GM18508 (cell line): ENCODE data around the gene CCT5.

Source experiments
- ATAC-seq: cut with Tn5 transposase; IDR thresholded peaks from one replicate; pipeline ENCODE4 v1.9.1; 2021; ENCODE audit warnings: moderate number of reproducible peaks; ENCODE audit not compliant: insufficient read depth, unreplicated experiment

Gene CCT5

DNA sequence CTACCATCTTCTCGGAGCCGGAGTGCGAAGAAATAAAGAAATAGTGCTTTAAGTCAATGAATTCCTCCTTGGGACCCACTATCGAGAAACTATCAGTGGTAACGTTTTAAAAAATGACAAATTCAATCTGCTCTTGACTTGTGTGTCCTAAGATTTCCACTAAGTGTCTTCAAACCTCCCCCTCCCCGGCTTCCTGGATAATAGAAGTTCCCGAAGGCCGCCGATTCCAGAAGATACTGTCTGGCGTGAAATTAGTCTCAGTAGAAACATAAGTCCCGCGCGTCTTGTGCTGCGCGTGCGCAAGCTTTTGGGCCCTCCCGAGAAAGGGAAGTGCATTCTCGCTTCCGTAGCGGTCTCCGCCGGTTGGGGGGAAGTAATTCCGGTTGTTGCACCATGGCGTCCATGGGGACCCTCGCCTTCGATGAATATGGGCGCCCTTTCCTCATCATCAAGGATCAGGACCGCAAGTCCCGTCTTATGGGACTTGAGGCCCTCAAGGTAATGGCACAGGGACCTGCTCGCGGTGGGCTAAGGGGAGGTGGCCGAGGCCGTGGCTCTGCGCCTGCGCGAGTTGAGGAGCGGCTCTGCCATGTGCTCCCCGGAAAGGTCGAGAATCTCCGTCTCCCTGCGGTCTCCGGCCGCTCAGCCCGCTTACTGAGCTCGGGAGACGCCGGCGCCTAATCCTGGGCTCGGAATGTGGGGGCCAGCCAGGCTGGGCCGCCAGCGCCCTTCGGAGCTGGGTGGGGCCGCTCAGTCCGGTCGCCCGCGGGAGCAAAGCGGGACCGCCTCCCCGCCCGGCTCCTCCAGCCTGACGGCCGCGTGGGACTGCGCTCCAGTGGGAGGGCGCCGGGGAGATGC, at the start of gene CCT5:
Gene CCT5, plus strand, starts transcription at position 333 of the 858 bp plus-strand sequence. Its CDS starts 61 bp downstream, at position 394.
- ATAC-seq, result peak; percentile 76

DNA sequence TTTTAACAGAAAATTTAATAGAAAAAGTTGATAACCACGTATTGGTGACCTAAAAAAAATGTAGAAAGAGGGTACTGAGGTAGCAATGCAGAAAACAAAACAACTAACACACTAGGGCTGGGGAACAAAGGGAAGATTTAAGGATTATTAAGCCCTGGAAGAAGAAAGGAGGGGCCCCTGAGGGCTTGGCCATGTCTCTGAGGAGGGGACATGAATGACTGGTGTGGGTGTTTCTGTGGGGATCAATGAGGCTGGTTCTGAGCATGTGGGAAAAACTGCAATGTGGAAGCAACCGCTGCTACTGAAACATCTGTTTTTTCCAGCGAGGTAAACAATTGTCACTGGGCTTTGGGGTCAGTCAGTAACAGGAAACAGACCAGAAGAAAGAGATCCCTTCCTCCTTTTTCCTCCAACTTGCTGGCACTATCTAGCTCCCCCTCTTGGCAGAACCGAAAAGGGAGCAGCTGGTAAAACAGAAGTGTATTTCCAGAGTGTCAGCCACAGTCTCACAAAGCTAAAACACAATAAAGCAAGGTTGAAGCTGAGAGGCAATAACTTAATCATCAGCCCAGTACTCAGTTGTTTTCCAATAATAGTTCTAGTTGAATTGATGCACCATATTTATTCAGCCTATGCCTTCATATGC, 48.7 kb upstream of the CCT5 start:
- ATAC-seq, result no peak

DNA sequence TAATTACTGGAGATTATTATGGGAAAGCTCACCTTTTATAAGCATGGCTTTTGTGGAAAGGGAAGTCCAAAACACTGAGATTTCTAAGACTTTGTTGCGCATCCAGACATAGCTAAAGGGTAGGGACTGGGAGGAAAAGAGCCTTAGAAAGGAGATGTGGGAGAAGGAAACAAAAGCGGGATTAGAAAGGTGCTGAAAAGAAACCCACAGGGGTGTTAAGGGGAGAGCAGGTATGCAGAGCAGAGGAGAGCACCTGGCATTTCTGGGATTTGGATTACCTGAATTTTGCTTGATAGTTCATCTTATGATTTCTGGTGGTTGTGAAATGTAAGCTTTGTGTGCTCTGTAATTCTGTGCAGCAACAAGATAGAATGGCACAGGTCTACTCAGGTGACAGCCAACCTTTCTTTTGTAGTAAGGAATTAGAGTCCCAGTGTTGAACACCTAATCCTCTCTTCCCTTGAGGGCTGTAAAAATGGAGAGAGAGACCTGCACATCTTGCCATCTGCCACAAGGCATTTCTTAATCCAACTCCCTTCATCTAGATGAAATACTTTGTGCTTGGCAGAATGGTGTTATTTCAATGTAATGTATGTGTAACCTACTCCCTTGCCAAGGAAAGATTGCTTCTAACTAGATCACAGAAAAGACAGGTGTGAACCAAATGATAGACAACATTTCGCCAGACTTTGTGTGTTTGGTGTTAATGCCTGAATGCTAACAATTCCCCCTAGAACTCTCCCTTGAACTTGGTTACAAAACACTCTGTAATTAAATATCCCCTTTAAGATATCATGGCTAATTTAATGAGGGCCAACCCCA, 47.8 kb upstream of the CCT5 start:
- ATAC-seq, result no peak

DNA sequence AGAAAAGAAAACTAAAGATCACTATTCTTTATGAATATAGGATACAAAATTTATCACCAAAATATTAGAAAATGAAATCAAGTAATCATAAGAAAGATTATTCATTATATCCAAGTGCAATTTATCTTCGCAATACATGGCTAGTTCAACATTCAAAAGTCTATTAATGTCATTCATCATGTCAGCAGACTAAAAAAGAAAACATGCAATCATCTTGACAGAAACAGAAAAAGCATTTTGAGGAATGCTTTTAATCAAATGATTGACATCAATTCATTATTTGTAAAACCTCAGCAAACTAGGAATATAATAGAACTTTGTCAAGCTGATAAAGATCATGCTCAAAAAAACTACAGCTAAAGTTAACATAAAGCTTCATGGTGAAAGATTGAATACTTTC, 41.1 kb upstream of the CCT5 start:
- ATAC-seq, result no peak

DNA sequence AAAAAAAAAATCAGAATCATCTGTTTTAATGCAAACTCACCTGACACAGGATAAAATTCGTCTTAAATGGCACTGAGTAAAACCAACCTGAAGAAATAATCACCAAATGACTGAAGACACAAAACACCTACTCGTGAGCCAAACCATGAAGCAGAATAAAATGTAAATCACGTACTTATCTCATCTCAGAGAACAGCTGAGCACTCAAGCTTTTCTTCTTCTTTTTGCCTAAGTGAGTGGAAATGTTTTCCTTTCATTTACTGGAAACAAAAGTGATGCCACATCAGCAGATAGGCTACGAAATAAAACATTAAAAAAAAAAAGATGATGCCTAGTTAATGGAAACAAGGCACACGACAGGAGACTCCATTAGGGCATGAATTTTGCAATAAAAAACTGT, 36.8 kb upstream of the CCT5 start:
- ATAC-seq, result no peak

DNA sequence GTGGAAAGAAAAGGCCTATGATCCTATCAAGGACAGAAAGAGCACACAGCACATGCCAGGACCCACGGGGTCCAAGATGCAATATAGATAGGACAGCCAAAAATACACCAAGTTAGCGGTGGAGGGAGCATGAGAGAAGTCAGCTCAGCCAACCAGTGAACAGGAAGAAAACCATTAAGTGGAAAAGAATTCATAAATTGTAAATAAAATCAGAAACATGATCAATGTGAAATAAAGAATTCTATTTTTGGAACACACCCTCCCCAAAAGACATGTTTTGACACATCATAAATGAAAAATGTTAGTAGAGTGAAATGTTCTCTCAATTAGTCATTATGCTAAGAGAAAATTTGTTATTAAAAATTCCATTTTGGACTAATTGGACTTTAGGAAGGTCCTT, 36.0 kb upstream of the CCT5 start:
- no peak for ATAC-seq

DNA sequence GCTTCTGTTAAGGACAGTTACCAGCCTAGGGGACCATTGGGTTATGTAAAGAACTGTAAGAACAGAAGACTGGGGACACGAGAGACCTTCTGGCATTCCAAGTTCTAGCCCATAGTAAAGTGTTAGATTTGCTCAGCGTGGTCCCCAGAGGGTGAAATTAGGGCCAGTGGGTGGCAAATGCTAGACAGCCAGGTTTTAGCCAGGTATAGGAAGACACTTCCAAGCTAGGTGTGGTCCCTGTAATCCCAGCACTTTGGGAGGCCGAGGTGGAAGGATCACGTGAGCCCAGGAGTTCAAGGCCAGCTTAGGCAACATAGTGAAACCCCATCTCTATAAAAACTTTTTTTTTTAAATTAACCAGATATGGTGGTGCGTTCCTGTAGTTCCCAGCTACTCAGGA, 34.7 kb upstream of the CCT5 start:
- no peak for ATAC-seq

DNA sequence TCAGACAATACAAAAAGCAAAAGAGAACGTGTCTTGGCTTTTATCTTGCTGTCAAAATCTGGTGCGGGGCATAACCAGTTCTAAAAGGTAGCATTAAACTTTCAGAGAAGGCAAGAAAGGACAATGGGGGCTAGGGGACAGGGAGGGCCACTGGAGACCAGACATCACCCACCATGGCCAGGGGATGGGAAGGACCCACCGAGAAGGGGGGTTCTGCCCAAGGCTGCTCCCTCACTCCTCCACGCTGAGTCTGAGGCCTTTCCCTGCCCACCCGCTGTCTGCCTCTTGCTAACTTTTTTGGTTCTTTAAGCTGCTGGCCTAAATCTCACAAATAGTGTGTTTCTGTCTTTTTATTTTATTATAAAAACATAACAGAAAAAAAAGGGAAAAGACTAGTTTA, 34.0 kb upstream of the CCT5 start:
- ATAC-seq, result no peak

DNA sequence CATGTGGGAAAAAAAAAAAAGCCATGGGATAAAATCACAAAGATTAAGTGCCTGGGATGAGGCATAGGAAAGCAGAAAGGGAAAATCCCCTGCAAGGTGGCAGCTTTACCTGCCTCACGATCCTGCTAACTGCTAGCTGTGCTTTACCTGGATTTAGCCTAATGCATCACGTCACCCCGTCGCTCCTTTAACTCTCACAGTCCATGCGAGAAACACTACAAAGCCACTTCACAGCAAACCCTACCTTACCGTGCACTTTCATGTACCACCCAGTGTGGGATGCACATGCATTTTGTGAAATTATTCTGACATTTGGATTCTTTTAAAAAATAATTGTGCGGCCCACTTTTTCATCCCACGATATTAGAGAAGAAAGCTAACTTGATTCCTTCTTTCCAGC, 31.4 kb upstream of the CCT5 start:
- no peak for ATAC-seq

DNA sequence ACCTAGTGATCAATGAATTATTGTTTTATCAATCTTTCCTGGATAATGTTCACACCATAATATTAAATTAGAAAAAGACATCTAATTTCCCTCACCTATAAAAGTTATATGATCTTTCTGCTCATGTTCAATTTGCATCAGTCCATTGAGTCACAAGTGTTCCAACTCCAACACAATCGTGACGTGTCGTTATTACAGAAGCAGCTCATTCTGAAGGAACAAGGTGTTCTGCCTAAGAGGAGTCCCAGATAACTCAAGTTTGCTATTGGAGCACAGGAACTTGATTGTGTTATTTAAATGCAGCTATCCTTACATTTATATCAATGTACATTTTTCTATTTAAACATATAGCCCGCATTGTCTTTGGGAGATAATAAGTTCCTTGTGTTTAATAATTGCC, 31.0 kb upstream of the CCT5 start:
- ATAC-seq, result no peak

DNA sequence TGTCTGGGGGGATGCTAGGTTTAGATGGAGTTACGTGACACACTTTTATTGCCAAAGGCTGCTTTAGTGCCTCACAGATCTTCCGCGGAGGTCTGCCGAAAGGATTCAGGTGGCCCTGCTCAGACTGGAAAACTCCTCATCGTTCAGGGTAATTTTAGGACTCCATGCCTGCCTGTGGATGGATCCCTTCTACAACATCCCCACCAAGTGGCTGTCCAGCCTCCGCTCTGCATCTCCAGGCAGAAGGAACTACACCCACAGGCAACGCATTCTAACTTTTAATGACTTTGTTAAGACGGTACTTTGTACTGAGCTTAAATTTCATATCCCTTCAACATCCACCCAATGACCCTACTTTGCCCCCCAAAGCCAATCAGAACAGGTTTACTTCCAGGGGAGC, 29.8 kb upstream of the CCT5 start:
- no peak for ATAC-seq

DNA sequence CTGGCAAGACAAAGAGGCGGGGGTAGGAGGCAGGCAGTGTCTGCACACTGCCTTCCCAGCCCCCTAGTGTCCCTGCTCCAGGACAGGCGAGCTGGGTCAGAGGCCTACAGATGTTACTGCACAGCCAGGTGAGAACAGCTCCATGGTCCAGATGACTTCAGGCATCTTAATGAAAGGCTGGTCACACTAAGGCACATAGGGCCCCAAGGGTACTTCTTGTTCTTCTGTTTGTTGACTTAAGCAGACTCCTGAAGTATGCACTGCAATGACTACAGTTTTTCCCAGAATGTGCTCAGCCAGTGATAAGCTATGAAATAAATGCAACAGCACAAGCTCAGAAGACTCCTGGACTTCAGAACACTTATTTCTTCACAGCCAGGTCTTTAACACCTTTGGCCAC, 27.8 kb upstream of the CCT5 start:
- no peak for ATAC-seq

DNA sequence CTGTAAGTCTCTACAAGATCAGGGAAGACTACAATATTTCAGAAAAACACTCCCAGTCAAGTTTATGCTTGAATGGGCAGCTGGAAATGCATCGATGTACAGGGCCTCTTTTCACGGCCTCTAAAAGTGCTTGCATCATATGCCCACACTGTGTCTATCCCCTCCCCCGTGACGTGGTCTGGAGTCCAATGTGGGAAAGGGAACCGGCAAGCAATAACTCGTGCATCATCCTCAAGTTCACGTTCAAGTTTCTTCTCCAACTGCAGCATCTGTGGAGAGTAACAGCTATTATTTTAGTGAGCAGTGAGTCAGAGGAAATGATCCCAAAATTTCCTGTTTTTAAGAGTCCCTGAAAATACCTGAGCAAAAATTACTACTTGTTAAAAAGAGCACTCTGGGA, 22.7 kb upstream of the CCT5 start:
- no peak for ATAC-seq

DNA sequence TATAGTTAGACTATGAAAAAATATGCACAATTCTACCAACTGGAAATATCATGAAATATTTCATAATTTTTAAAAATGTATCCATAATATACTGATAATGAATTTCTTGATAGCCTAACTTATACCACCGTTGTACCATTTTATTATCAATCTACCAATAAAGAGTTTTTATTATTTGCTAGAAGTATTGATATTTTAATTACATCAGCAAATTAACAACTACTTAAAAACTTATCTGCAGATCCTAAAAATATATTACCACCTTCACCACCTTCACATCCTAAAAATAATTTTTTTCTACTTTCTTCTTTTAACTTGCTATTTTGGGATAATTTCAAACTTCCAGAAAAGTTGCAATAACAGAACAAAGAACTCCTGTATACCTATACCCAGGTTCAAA, 21.8 kb upstream of the CCT5 start:
- ATAC-seq, result no peak

DNA sequence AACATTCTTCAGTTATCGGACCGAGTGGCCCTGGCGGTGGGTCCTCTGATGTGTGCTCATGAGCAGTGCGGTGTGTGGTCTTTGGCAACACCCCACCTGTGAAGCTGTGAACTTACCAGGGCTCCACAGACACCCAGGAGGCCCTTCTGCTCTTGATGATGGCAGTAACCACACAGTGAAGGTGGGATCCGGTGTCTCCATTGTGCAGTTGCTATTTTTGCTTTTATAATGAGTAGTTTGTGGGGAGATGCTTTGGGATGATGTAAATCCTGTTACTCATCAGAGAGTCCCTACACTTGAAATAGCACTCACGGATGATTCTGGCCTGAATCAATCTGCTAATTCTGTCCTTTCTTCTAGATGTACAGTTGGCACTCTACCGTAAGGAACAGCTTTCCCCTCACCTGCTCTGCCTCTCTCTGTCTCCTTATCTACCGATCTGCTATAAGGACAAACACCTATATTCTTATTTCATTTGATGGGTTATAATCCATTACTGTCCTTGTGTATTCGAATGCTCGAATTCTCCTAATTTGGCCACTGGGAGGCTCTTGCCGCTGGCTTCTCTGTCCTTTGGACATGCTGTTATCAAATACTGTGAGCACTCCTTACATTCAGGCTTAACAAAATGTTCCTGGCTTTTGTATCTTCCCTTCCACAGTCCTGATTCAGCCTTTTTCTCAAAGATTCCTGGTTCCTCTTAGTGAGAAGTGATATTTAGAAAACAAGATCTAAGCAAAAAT, 20.6 kb upstream of the CCT5 start:
- ATAC-seq, result no peak

DNA sequence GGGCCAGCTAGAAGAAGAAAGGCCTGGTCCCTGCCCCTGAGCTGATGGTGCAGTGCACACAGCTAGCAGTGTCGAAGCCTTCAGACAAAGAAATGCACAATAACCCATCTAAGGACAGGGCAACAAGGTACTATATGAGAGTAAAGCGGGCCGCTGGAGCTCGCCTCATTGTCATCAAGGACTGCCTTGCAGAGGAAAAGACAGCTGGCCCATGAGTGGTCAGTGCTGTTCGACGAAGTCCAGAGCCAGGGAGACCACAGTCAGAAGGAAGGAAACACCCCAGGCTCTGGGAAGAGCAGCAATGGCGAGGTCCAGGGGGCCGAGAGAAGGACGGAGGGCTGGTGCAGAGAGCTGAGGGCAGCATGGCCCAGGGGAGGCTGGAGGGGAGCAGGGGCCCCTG, 17.7 kb upstream of the CCT5 start:
- no peak for ATAC-seq

DNA sequence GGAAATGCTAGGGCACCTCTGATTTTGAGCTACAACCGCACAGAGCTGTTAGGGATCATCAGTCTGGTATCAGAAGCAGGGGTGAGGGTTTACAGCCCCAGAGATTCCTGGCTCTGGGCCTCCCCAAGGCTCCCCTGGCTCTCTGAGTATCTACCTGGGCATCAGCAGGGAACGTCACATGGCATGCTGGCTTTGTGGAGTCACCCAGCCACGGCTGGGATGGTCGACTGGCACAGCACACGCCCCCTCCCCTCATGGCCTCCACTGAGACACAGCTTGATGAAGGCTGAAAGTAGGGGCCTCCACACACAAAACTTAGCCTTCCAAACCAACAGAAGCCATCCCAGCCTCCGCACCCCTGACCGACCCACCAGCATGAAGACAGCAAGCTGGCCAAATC, 17.1 kb upstream of the CCT5 start:
- no peak for ATAC-seq

DNA sequence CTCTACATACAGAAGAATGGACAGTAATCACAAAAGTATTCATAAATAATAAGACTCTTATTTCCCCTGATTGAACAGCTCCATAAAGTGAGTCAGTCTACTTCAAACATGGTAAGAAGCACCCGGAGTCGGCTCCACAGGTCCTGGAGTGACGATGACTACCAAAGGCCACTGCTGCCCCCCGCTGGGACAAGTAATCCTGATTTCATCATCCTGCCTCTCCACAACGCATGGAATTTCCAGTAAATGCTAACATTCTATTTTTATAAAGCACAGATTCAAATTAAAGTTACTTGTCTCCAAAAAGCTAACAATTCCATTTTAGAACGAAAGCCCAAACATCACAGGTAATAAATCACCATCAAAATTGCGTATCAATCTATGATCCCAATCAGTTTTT, 16.6 kb upstream of the CCT5 start:
- ATAC-seq, result no peak

DNA sequence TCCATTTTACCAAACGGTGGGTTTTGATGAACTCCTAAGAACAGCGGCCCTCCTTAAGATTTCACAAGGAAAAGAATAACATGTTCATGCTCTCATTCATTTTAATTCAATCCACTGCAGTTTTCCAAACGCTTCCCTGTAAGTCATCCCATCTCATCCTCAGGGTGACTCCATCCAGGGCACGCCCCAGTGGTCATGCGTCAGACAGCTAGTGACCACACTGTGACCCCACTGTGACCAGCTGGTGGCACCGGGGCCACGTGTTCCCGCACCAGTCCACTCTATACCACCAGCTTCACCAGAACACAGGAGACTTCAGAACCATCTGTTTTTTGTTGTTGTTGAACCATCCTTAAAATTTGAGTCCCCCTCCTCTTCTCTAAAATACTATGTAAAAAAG, 14.7 kb upstream of the CCT5 start:
- no peak for ATAC-seq

DNA sequence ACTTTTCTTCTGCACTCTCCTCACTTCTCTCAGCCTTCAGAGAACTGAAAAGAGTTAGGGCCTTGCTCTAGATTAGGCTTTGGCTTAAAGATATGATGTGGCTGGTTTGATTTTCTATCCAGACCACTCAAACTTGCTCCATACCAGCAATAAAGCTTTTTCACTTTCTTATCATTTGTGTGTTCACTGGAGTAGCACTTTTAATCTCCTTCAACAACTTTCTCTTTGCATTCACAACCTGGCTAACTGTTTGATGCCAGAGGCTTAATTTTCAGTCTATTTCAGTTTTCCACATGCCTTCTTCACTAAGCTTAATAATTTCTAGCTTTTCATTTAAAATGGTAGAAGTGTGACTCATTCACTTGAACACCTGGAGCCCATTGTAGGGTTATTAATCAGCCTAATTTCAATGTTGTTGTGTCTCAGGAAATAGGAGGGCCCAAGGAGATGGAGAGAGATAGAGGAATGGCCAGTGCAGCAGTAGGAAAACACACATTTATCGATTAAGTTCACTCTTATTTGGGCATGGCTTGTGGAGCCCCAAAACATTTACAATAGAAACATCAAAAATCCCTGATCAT, 6.3 kb upstream of the CCT5 start:
- peak; percentile 52 for ATAC-seq
